Smooth muscle cell of the brain vasculature (primary cell): ENCODE measurements around the gene SLC39A3.

ENCODE experiments used
- DNase-seq: peaks from one replicate; pipeline ENCODE4 v3.0.0-alpha.2; 2012; ENCODE audit warnings: low read depth, low spot score

Gene SLC39A3

DNA sequence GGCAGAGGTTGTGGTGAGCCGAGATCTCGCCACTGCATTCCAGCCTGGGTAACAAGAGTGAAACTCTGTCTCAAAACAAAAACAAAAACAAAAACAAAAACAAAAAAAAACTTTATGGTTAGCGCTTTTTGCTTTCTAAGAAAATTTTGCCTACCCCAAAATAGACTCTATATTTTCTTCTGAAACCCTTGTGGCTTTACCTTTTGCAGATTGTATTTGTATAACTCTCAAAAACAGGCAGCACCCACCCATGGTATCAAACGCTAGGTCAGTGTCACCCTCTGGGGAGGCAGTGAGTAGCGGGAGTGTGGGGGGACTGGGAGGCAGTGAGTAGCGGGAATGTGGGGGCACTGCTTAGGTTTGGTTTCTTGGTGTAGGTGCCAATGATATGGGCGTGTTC, 7.5 kb upstream of the SLC39A3 start:
- no peak for DNase-seq

- DNase-seq: no peak
Measured at GRCh38 chr19:2744113-2744512, 4.3 kb upstream of the SLC39A3 start.

GRCh38 chr19:2743099-2743498, 3.3 kb upstream of the SLC39A3 start:
- DNase-seq: no peak

DNA sequence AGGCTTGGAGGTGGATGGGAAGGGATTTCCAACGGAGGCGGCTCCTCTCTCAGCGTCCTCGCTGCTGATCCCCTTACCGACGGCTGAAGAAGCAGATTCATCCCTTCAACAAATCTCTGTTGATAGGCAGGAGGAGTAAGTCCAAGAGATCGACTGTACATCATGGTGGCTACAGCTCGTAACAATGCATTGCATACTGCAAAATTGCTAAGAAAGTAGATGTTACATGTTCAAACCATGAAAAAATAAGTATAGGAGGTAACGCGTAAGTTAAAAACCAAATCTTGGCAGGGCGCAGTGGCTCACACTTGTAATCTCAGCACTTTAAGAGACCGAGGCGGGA, 468 bp upstream of the SLC39A3 start:
- DNase-seq: no peak

DNA sequence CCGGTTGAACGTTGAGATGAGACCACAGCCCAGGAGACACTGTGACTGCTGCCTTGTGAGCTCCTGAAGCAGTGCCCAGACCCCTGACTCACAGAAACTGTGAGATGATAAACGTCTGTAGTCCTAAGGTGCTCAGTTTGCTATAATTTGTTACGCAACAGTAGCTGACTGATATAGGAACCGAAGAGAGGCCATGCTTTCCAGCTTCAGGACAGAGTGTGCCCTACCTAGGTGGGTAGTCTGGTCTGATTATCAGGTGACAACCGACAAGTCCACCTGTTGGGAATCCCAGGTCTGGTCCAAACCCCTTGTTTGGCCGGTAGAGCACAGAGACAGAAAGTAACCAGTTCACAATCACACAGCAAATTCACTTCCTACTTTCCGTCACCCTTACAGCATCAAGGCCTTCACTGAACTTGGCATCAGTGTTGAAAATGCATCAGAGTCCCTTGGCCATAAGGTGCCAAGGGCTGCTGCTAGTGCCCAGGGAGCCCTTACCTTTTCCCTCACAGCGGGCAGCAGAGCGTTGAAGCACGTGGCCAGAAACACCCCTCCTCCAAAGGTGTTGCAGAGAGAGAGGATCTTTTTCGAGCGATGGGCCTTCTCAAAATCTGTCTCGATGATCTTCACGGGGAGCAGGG, 3.1 kb downstream of the SLC39A3 start:
- DNase-seq: no peak

GRCh38 chr19:2735374-2735773, 4.4 kb downstream of the SLC39A3 start:
- no peak for DNase-seq

DNA sequence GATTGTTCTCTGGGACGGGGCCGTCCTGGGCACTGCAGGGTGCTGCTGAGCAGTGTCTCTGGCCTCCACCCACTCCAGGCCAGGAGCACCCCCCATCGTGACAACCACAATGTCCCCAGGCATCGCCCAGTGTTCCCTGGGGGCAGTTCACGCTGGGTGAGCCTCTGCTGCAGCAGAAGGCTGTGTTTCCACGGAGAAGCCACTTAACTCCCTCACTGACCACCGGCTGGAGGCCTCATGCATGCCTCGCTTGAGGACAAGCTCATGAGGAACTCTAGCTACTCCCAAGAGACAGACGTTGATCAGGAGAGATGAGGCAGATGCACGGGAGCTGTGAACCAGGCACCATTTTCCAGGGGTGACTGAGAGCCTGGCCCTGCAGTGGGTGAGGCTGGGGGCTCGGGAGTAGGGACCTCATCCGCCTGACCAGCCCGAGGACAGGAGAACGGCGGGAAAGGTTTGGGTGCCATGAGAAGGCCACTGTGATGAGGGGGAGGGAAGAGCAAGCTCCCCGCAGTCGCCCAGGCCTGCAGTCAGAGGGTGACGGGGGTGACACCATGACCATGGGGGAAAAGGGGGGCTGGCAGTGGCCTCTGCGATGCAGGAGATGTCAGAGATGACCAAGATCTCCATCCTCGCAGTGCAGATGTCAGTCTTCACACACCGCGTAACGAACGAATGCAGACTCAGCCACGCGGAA, 5.1 kb downstream of the SLC39A3 start:
- no peak for DNase-seq

DNA sequence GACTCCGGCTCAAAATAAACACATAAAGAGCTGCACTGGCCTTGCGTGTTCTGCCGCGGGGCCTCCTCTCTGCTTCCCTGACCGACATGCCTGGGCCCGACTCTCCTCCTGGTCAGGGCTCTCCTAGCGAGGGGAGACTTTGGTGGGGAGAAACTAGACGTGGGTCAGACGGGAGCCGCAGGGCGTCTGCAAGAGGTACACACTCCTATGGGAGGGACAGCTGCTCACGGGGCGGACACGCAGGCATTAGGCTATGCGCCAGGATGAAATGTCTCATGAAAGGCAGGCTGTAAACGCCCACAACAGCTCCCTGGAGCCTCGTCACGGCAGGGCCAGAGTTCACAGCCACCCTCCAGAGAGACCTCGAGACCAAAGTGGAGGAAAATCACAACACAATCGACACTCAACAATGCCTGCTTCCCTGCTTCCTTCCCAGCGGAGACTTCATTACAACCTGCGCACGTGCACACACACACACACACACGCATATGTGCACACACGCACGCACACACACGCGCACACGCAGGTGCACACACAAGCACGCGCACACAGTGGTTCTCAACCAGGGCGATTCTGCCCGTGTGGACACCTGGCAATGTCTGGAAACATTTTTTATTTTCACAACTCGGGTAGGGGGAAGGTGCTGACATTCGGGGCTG, 5.8 kb downstream of the SLC39A3 start:
- DNase-seq: no peak

DNA sequence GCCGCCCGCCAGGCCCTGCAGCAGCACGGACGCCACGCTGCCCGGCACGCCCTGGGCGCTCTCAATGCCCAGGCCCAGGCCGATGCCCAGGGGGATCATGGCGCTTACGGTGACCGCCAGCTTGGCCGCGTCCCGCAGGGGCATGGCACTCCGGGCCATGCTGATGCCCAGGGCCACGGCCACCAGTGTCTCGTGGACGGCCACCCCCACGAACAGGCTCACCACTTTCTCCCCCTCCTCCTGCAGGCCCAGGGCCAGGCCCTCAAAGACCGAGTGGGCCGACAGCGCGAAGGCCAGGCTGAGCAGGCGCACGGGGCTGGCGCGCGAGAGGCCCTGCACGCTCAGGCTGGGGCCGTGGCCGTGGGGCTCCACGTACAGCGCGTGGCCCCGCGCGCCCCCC, 6.9 kb downstream of the SLC39A3 start:
- no peak for DNase-seq

DNA sequence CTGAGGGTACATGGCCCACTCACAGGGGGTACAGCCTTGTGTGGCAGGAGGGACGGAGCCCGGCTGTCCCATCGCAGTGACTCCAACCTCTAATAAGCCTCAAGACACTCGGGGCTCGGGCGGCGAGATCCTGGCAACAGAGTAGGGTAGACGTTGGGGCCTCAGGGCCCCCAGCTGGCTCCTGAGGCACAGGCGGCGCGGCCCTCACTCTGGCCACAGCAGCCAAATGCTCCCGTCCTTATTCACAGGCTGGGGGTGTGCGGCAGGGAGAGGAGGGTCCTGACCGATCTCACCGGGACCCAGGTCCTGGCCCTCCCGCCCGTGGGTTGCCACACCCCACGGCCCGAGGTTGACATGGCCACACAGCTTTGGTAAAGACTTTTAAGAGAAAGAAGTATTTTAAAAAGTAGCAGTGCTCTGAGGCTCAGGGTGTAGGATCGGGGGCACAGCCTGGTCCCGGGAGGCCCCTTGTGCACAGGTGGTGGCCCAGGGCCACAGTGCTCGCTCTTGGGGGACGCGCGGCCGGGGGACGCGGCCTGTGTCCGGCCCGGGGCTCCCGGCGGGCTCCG, 7.6 kb downstream of the SLC39A3 start:
- no peak for DNase-seq

DNA sequence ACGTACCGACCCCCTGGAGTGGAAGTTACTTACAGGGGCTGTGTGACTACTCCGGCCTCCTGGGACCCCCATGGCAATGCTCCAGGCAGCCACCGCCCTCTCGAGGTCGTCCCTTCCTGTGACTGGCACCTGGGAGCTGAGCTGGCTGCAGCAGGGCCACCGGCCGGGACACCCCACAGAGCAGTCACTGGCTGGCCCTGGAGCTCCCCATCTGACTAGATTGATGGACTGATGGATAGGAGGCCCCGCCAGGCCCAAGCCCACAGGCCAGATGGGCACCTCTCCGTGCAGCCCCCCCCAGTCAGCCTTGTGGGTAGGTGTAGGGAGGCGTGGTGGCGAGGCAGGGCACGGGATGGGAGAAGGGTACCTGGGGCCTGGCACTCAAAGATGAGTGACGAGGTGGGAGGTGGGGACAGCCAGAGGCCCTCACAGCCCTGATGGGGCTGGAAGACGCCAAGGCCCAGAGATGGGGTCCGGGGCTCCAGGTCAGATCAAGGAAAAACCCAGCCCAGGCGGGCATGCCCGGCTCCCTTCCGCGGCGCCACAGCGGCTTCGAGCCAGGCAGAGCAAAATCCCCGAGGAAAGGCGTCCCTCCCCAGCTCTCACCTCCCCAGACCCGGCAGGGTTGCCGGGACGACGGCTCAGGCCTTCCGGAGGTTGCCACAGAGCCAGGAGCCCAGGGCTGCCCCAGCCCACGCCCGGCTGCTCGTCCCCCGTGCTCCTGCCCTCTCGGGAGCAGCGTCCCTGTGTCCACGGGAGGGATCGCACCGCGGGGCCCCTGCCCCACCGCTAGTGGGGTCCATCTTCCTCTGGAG, 8.4 kb downstream of the SLC39A3 start:
- no peak for DNase-seq

- DNase-seq: no peak
Measured at GRCh38 chr19:2729943-2730818, 9.6 kb downstream of the SLC39A3 start.

DNA sequence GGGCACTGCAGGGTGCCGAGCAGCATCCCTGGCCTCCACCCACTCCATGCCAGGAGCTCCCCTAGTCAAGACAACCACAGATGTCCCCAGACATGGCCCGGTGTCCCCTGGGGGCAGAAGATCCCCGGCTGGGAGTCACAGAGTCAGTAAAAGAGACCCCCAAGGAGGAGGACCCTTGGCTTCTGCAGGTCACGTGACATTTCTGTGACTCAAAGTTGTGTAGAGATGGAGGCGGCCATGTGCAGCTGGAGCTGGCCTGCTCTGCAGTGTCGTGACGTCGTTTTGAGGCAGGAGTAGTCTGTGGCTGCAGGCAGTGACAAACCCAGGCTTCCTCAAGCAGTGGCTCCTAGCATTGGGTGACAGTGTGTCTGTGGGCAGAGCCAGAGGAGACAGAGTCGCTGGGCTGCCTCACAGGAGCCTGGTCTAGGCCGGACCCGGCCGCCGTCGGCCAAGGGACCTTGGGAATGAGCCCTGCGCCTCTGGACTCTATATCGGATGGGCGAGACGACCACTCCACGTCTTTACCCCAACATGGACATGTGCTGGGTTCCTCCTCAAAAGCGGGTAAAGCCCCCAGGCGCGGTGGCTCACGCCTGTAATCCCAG, 10.9 kb downstream of the SLC39A3 start:
- no peak for DNase-seq

GRCh38 chr19:2727640-2727944, 12.2 kb downstream of the SLC39A3 start:
- DNase-seq: no peak

DNA sequence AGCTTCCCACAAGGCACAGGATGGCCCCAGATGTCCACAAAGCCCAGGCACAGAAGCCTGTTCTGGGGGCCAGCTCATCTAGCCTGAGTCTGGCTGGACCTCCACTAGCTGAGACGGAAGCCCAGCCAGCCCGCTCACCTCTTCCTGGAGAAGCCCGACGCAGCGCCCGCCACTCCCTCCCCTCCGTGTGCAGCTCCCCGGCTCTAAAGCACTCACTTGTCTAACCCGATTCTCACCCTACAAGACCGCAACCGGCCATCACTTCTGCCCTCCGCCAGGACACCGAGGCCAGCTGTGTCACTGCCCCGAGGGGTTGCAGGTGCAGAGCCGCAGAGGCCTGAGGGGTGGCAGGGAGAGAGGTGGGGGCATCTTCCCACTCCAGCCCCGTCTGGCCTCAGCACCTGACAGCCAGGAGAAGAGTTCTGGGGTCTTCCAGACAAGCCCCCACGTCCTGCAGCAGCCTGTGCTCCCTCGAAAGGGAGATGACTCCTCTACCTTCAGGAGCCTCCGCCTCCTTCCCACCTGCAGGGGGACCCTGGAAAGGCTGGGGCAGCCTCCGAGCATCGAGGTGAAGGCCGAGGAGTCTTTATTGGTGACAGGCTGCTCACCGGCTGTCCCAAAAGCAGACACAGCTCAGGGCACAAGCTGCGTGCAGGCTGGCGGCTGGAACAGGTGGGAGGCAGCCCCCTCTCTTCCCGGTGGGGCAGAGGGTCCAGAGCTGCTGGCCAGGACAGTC, 12.7 kb downstream of the SLC39A3 start:
- no peak for DNase-seq

GRCh38 chr19:2726160-2726855, 13.5 kb downstream of the SLC39A3 start:
- DNase-seq: no peak

DNA sequence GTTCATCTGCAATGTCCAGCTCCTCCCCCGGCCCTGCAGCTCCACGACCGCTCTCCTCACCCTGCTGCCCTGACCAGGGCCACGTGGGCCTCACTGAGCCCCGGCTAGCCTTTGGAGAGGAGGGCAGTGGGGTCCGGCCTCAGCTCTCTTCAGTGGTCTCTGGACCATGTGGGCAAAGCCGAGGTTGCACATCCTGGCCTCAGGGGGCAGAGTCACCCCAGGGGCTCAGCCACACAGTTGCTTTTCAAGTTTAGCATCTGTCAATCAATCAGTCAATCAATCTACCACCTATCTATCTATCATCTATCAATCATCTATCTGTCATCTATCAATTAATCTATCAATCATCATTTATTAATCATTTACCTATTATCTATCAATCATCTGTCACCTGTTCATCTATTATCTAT, 15.7 kb downstream of the SLC39A3 start:
- no peak for DNase-seq

DNA sequence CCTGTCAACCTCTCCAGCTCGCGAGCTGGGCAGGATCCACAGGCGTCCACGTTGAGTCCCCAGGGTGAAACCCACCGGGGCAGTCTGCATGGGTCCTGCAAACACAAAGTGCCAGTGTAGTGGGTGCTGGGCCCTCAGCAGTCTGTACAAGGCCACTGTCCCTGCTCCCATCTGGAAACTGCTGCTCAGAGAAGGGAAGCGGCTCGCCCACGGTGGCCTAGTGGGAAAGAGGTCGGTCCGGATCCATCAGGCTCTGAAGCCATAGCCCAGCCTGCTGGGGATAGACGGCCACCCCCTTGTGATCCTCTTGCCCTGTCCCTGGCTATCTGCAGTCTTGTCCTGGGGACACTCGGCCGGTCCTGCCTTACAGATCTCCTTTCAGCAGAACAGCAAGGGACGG, 16.1 kb downstream of the SLC39A3 start:
- no peak for DNase-seq

- no peak for DNase-seq
Measured at GRCh38 chr19:2723345-2723715, 16.5 kb downstream of the SLC39A3 start.
